ENCODE results near the gene LYRM9. TPM values are rescaled to one million over a fixed set of nuclear protein-coding genes. Genes with fewer than 3 reads are reported as not detected.

Gene LYRM9
- total and polyA plus RNA-seq, 10 donors = 6.8 to 20.0 (median 15.4) TPM

DNA sequence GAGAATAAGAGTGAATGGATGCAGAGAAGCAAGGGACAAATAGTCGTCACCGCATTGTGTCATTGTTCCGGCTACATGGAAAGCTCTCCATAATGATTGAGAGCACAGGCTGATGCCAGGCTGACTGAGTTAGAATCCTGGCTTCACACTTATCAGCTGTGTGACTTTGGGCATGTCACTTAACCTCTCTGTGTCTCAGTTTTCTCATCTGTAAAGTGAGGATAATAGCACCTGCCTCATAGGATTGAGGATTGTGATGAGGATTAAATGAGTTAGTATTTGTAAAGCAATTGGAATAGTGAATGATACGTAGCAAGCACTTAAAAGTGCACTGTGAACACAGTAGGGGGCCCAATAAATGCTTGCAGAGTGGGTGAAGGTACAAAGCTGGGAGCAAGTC lies 45.7 kb upstream of the LYRM9 start:
- Histone ChIP-seq H3K36me3 (no peaks in the 10 kb centered on the region), H3K4me3 (no peak overlapping the region), H3K9me3 (peaks cover 0 to 6% (median 0%) of the 10 kb centered on the region in 8 donors), H3K4me1 (peaks cover 0 to 9% (median 7%) of the 10 kb centered on the region in 6 donors), H3K27ac (no peak overlapping the region), H3K27me3 (replicated peaks in 1 of 7) (peaks cover 0 to 10% (median 0%) of the 10 kb centered on the region in 7 donors)
- WGBS, 5 donors = 83 to 90% (median 86%) methylated on average over 4 of the region's 4 CpGs
- intact Hi-C loops (cut with DNase I; ENCODE audit: low total_unique reads) = no loop called here
- no peak for TF ChIP-seq POLR2A (IDR thresholded peaks at IDR 0.05)
- TF ChIP-seq, protein P1, sequence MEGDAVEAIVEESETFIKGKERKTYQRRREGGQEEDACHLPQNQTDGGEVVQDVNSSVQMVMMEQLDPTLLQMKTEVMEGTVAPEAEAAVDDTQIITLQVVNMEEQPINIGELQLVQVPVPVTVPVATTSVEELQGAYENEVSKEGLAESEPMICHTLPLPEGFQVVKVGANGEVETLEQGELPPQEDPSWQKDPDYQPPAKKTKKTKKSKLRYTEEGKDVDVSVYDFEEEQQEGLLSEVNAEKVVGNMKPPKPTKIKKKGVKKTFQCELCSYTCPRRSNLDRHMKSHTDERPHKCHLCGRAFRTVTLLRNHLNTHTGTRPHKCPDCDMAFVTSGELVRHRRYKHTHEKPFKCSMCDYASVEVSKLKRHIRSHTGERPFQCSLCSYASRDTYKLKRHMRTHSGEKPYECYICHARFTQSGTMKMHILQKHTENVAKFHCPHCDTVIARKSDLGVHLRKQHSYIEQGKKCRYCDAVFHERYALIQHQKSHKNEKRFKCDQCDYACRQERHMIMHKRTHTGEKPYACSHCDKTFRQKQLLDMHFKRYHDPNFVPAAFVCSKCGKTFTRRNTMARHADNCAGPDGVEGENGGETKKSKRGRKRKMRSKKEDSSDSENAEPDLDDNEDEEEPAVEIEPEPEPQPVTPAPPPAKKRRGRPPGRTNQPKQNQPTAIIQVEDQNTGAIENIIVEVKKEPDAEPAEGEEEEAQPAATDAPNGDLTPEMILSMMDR (IDR thresholded peaks at IDR 0.05 in 8 of 11, conservative IDR thresholded peaks at IDR 0.05 in 3 of 11) = no peak
- no peak for TF ChIP-seq POLR2AphosphoS5 (IDR thresholded peaks at IDR 0.05)
- no peak for DNase-seq

DNA sequence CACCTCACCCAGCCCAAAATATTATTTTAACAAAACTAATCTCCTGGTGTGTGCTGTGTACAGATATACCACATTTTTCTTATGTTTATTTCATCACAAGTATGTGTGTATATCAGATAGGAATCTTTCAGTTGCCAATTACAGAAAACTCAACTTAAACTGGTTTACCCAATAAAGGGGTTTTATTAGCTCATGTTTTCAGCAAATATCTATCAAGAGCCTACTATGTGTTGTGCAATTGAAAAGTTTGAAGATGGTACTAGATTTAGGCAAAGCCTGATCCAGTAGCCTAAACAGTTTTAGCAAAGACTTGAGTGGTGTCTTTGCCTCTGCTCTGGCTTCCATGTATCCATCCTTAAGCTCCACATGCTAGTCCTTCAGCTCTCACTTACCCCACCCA lies 45.1 kb upstream of the LYRM9 start:
- H3K4me1 ChIP-seq = peaks cover 0 to 9% (median 7%) of the 10 kb centered on the region in 6 donors
- no peak overlapping the region for H3K27ac ChIP-seq
- DNase-seq = no peak
- peaks cover 0 to 10% (median 0%) of the 10 kb centered on the region in 7 donors for H3K27me3 ChIP-seq (replicated peaks in 1 of 7)
- TF ChIP-seq POLR2A (IDR thresholded peaks at IDR 0.05) = no peak
- TF ChIP-seq POLR2AphosphoS5 (IDR thresholded peaks at IDR 0.05) = no peak
- TF ChIP-seq, protein P1 (IDR thresholded peaks at IDR 0.05 in 8 of 11, conservative IDR thresholded peaks at IDR 0.05 in 3 of 11) = no peak
- no peaks in the 10 kb centered on the region for H3K36me3 ChIP-seq
- intact Hi-C loops (cut with DNase I; ENCODE audit: low total_unique reads) = no loop called here
- peaks cover 0 to 12% (median 0%) of the 10 kb centered on the region in 8 donors for H3K9me3 ChIP-seq
- H3K4me3 ChIP-seq = no peak overlapping the region

DNA sequence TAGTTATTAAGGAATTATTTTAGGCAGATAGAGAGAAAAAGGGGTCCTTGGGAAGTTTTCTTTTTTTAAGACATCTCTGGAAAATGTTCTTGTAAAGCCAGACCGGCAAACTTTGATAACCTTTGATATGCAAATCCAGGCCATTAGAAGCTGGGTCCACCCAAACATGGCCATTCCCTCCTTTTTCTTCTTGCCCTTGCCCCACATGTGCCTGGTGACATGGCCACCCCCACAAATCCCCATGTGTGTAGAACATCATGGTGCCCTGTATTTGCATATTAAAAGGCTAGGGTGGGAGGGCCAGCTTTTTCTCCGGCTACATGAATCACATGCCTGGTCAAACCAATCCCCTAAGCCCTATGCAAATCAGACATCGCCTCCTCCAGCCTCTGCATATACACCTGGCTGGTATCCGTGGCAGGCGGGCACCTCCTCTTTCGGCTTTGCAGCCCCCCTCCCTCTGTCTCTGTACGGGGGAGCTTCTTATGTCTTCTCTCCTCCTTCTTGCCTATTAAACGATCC lies 43.9 kb upstream of the LYRM9 start:
- 88 to 96% (median 91%) methylated on average over 8 of the region's 8 CpGs for WGBS, 5 donors
- intact Hi-C loops (cut with DNase I; ENCODE audit: low total_unique reads) = no loop called here

DNA sequence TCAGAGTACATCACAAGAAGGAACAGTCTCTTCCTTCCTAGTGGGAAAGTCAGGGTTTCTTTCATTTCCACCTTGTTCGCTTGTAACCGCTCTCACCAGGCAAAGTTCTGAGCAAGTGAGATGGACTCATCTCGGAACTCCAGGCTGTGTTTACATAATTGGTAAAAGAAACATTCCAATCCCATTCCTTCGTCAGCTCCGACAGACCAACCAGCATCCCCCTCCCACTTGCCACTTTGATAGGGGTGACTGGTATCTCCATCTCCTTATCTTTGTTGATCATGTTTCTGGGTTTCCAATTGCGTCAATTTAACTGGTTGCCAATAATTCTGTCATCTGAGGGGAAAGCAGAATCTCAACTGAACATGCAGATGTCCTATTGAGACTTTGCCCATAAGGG lies 36.8 kb upstream of the LYRM9 start:
- Histone ChIP-seq H3K27me3 (replicated peaks in 1 of 7) (no peaks in the 10 kb centered on the region), H3K27ac (no peak overlapping the region), H3K36me3 (no peaks in the 10 kb centered on the region), H3K4me3 (no peak overlapping the region), H3K4me1 (no peaks in the 10 kb centered on the region), H3K9me3 (peaks cover 0 to 14% (median 0%) of the 10 kb centered on the region in 8 donors)
- DNase-seq = no peak
- WGBS, 5 donors = 81 to 86% (median 83%) methylated on average over 6 of the region's 6 CpGs
- intact Hi-C loops (cut with DNase I; ENCODE audit: low total_unique reads) = no loop called here
- TF ChIP-seq POLR2A (IDR thresholded peaks at IDR 0.05) = no peak
- TF ChIP-seq POLR2AphosphoS5 (IDR thresholded peaks at IDR 0.05) = no peak
- TF ChIP-seq, protein P1 (IDR thresholded peaks at IDR 0.05 in 8 of 11, conservative IDR thresholded peaks at IDR 0.05 in 3 of 11) = no peak

More for the DNA sequence above, 43.9 kb upstream of the LYRM9 start:
- Histone ChIP-seq H3K36me3 (no peaks in the 10 kb centered on the region), H3K4me3 (no peak overlapping the region), H3K27me3 (replicated peaks in 1 of 7) (peaks cover 0 to 10% (median 0%) of the 10 kb centered on the region in 7 donors), H3K9me3 (peaks cover 0 to 14% (median 0%) of the 10 kb centered on the region in 8 donors), H3K27ac (no peak overlapping the region), H3K4me1 (peaks cover 0 to 9% (median 7%) of the 10 kb centered on the region in 6 donors)
- TF ChIP-seq POLR2AphosphoS5 (IDR thresholded peaks at IDR 0.05) (no peak), POLR2A (IDR thresholded peaks at IDR 0.05) (no peak)
- TF ChIP-seq, protein P1 (IDR thresholded peaks at IDR 0.05 in 8 of 11, conservative IDR thresholded peaks at IDR 0.05 in 3 of 11) = no peak
- no peak for DNase-seq
